NOMO-1 (cell line): Measurements from ENCODE around the gene RBM6.

Source experiments
- DNase-seq, 2 experiments: peaks; one replicate each; lab custom pipeline; 2025; ENCODE audit not compliant: unreplicated experiment in 2 of 2; lab: John Stamatoyannopoulos, UW

RBM6 gene

GRCh38 chr3:50088725-50089608, 149.0 kb downstream of the RBM6 start, which contains the start of gene RBM5:
Gene RBM5, plus strand, starts transcription at chr3:50088919. Its CDS starts 1,516 bp downstream, at chr3:50090435.
- DNase-seq, result peak; percentile 88 to 93

- no peak for DNase-seq
Measured at GRCh38 chr3:50089609-50089945, 149.6 kb downstream of the RBM6 start.

DNA sequence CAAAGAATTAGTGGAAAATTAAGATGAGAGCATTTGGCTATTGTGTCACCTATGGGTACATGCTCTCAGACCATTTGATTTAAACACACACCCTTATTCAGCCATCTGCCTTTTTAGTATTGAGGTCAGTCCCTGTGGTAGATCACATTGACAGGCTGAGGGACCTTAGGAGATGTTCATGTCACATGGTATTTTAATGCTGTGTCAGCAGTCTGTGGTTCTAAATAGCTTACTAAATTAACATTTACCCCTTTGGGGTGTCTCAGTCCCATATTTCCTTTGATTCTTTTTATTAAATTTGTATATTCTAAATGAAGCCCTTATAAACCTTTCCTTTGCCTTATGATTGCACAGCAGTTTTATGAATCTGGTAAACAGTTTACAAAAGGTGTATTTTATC, 151.0 kb downstream of the RBM6 start:
- no peak for DNase-seq

GRCh38 chr3:50095352-50095998, 155.5 kb downstream of the RBM6 start:
- DNase-seq, result no peak

DNA sequence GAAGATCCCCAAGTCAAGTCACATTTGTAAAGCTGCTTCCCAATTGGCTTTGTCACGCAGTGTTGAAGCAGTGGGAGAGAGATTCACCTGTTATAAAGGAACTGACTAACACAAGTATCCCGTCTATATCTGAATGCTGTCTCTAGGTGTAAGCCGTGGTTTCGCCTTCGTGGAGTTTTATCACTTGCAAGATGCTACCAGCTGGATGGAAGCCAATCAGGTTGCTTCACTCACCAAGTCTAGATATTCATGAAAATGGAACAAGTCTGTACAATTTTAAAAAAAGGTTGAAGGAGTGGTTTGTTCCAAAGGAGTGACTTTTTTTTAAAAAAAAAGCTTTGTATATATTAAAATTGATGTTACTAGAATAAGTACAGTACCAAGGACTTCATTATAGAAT, 160.4 kb downstream of the RBM6 start:
- no peak for DNase-seq

GRCh38 chr3:50100956-50101845, 161.3 kb downstream of the RBM6 start:
- DNase-seq, result no peak

DNA sequence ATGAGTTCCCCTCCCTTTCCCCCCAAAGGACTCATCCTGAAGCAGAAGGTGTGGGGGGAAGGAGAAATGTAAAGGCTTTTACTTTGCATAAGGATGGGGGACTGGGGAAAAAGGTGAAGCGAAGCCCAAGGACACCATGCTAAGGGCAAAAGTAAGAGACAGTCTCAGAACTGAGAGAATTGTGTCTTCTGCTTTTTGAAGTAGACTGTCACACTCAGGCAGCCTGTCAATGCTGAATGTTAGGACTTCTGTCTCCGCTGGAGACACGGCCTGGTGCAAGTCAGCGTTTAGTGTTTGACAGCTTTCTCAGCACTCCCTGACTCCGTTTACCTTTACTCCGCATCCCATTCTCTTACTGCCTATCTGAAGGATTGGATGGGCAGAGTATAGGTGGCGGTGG, 162.6 kb downstream of the RBM6 start:
- no peak for DNase-seq

DNA sequence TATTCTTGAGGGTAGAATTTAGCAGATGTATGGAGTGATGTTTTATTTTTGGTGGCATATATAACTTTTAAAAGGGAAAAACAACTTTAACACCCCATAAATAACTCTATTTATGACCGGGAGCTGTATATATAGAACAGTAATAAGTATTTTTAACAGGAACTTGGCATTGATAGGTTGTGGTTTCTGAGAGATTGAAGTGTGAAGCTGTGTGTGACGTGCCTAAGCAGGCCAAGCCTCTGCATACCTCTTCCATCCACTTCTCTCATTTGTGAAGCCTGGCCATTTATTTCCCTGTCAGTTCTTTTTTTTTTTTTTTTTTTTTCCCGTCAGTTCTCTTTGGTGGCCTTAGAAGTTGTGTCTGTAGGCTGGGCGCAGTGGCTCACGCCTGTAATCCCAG, 171.8 kb downstream of the RBM6 start:
- DNase-seq, result no peak

GRCh38 chr3:50112462-50112861, 172.5 kb downstream of the RBM6 start:
- no peak for DNase-seq

GRCh38 chr3:50117120-50117519, 177.2 kb downstream of the RBM6 start:
- DNase-seq, result no peak

DNA sequence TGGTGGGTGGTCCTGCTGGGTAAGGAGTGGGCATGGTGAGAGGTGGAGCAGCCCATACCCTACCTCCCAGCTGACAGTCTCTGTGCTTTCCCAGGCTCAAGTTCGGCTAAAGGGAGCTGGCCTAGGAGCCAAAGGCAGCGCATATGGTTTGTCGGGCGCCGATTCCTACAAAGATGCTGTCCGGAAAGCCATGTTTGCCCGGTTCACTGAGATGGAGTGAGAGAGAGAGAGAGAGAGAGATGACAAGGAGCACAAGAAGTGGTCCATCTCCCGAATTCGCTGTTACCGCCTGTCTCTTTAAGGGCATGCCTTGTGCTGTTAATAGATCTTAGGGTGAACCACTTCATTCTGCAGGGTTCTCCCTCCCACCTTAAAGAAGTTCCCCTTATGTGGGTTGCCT, 178.3 kb downstream of the RBM6 start:
- DNase-seq, result no peak

- DNase-seq, result no peak
Measured at GRCh38 chr3:50119786-50120185, 179.8 kb downstream of the RBM6 start.

DNA sequence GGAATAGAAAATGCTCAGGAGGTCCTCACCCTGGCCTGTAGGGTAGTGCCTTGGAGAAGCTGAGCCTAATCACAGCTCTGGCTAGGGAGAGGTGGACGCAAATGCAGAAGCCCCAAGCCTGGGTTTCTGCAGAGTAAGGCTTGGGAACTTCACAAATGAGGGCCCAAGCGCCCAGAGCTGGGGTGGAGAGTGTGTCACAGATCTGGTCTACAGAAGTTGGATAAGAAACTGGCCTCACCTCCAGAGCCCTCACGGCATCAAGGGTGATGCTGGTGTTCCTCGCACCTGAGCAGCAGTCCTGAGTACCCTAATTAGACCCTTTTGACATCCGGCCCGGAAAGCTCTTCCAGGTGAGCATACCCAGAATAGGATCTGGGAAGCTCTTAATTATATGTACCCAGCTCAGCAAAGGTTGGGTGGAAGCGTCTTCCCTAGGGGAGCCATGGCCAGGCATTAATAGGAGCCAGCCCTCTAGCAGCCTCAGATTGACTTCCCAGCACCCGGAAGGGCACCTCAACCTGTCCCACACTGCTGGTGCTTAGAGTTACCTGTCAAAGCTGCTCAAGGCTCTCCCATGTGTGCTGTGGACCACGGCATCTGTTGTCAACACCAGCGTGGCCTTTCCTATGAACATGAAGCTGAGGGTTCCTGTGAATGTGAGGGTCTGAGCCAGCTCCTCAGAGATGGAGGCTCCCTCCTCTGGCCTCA, 180.6 kb downstream of the RBM6 start:
- no peak for DNase-seq

- DNase-seq, result peak; percentile 8 to 58
Measured at GRCh38 chr3:50121072-50122032, 181.4 kb downstream of the RBM6 start.

DNA sequence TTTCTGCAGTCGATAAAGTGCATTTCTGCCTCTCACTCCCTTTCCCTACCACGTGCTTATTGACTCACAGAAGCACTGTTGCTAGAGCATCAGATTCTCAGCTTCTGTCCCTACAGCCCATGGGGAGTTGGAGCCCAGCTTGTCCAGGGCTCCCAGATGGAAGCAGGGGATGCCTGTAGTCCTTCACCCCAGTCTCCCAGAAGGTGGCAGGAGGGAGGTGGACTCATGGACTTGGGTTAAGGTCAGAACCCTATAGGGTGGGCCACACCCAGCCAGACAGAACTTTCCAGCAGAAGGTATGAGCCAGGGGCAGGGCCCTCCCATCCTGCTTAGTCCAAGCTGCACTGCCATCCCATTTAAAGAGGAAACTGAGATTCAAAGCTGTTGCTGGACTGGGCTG, 182.1 kb downstream of the RBM6 start:
- DNase-seq, result no peak

DNA sequence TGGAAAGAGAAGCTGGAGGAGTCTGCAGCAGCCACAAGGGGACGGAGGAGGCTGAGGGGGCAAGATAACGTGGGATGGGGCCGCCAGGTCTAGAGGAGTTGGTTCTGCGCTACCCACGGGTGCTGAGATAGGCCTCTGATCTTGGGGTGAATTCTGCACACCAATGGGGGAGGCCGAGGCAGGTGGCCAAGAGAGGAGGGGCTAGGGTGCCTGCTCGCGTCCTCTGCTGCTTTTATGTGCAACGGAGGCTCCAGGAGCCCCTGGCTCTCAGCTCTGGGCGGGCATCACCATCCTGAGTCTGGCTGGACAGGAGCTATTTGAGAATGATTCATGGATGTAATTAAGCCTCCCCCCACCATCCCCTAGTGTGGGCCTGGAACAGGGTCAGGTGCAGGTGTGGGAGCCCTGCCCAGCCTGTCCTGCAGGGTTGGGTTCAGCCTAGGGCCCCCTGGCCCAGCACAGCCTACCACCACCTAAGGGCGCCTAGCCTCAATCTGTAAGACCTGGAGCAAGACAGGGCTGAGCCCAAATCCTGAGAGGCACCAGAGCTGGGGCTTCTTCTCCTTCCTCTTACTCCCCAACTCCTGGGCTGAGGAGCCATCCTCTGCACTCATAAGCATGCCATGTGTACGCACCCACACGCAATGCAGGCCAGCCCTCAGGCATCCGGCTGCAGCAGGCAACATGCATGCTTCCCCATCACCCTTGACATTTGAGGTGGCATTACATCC, 182.9 kb downstream of the RBM6 start:
- no peak for DNase-seq

GRCh38 chr3:50123394-50124051, 183.6 kb downstream of the RBM6 start:
- no peak for DNase-seq

- no peak for DNase-seq
Measured at GRCh38 chr3:50124052-50124799, 184.3 kb downstream of the RBM6 start.
